Osteoblast (primary cell): ENCODE data around the gene KCNJ14. TPM values are rescaled to one million over a fixed set of nuclear protein-coding genes. Genes with fewer than 3 reads are reported as not detected.

ENCODE experiments used
- DNase-seq: peaks from one replicate; pipeline ENCODE4 v3.0.0; 2011; ENCODE audit warnings: low spot score, mixed read lengths; ENCODE audit not compliant: insufficient read length; ENCODE audit errors: missing footprints
- H2AFZ ChIP-seq: 2 replicates; pipeline ENCODE4 v1.6.0; 2011; ENCODE audit warnings: mild to moderate bottlenecking, low read length
- H3K27ac ChIP-seq: 2 replicates; pipeline ENCODE4 v1.5.1; 2011; ENCODE audit warnings: mild to moderate bottlenecking, low read depth, low read length, moderate library complexity
- H3K27me3 ChIP-seq: 2 replicates; pipeline ENCODE4 v1.6.0; 2012; ENCODE audit warnings: mild to moderate bottlenecking, control low read depth, inconsistent platforms, low read length, moderate library complexity; ENCODE audit not compliant: insufficient read depth
- H3K36me3 ChIP-seq: 2 replicates; pipeline ENCODE4 v1.5.1; 2011; ENCODE audit warnings: mild to moderate bottlenecking, low read length, control low read depth, moderate library complexity; ENCODE audit not compliant: insufficient read depth
- H3K4me1 ChIP-seq: 2 replicates; pipeline ENCODE4 v1.5.1; 2011; ENCODE audit warnings: mild to moderate bottlenecking, low read length, control low read depth, moderate library complexity; ENCODE audit not compliant: insufficient read depth
- H3K4me2 ChIP-seq: 2 replicates; pipeline ENCODE4 v1.6.0; 2011; ENCODE audit warnings: mild to moderate bottlenecking, low read length; ENCODE audit not compliant: insufficient read depth
- H3K4me3 ChIP-seq: fragments of 200-600 bp; sonication (generic); 3 replicates; pipeline ENCODE4 v1.5.1; 2012; ENCODE audit warnings: mild to moderate bottlenecking, low read length, inconsistent platforms; ENCODE audit not compliant: insufficient read depth
- H3K79me2 ChIP-seq: 2 replicates; pipeline ENCODE4 v1.6.0; 2012; ENCODE audit warnings: mild to moderate bottlenecking, low read length, control low read depth, inconsistent platforms; ENCODE audit not compliant: insufficient read depth
- H3K9me3 ChIP-seq: 2 replicates; pipeline ENCODE4 v1.5.1; 2011; ENCODE audit warnings: low read depth, low read length, control low read depth
- H4K20me1 ChIP-seq: 2 replicates; pipeline ENCODE4 v1.6.0; 2012; ENCODE audit warnings: mild to moderate bottlenecking, low read length, control low read depth; ENCODE audit not compliant: insufficient read depth
- CTCF ChIP-seq: IDR thresholded peaks from 2 replicates; pipeline ENCODE4 v1.5.1; 2011; ENCODE audit warnings: mild to moderate bottlenecking, low read depth, low read length, moderate library complexity; ENCODE audit errors: extremely low read depth
- total RNA-seq: library from RNA; depleted of rRNA; stranded (reverse); fragments of >200 nt; gene quantifications from 2 replicates; pipeline ENCODE4 v1.2.3, GENCODE V29; 2012

KCNJ14 gene
- total RNA-seq, 1 donor = 0.72 TPM

- H2AFZ ChIP-seq = peak within 1 kb of the TSS; percentile 73
- no peaks in the 10 kb centered on the region for H3K27me3 ChIP-seq
- TF ChIP-seq CTCF = no peak
- peak within 1 kb of the TSS; percentile 95 for H3K4me3 ChIP-seq
- H3K4me2 ChIP-seq = peak within 1 kb of the TSS; percentile 95
- peaks cover 22% of the 10 kb centered on the region for H3K79me2 ChIP-seq
- peak; percentile 98 for DNase-seq
- H4K20me1 ChIP-seq = peaks cover 29% of the 10 kb centered on the region
- peaks cover 25% of the 10 kb centered on the region for H3K4me1 ChIP-seq
- H3K36me3 ChIP-seq = peaks cover 41% of the 10 kb centered on the region
- no peaks in the 10 kb centered on the region for H3K9me3 ChIP-seq
- H3K27ac ChIP-seq = peak within 1 kb of the TSS; percentile 79
Measured at GRCh38 chr19:48469289-48469881, 14.0 kb downstream of the KCNJ14 start, which contains the start of gene CYTH2. Gene CYTH2 (plus strand): TSS chr19:48469369. CDS start chr19:48469508, 139 bp downstream.

- no peaks in the 10 kb centered on the region for H3K9me3 ChIP-seq
- H2AFZ ChIP-seq = no peak overlapping the region
- no peaks in the 10 kb centered on the region for H3K27me3 ChIP-seq
- peak overlapping the region; percentile 95 for H3K4me2 ChIP-seq
- H4K20me1 ChIP-seq = peaks cover 32% of the 10 kb centered on the region
- peak; percentile 9 for DNase-seq
- H3K4me1 ChIP-seq = peaks cover 25% of the 10 kb centered on the region
- H3K36me3 ChIP-seq = peaks cover 48% of the 10 kb centered on the region
- H3K27ac ChIP-seq = peak overlapping the region; percentile 25
- peaks cover 22% of the 10 kb centered on the region for H3K79me2 ChIP-seq
- no peak for TF ChIP-seq CTCF
- peak overlapping the region; percentile 95 for H3K4me3 ChIP-seq
Measured at GRCh38 chr19:48469934-48470680, 14.7 kb downstream of the KCNJ14 start.

- Histone ChIP-seq H3K79me2 (peaks cover 22% of the 10 kb centered on the region), H3K4me3 (peak overlapping the region; percentile 95), H2AFZ (no peak overlapping the region), H3K4me2 (peak overlapping the region; percentile 95), H3K36me3 (peaks cover 55% of the 10 kb centered on the region), H3K27ac (no peak overlapping the region), H4K20me1 (peaks cover 32% of the 10 kb centered on the region), H3K27me3 (no peaks in the 10 kb centered on the region), H3K9me3 (no peaks in the 10 kb centered on the region), H3K4me1 (peaks cover 25% of the 10 kb centered on the region)
- TF ChIP-seq CTCF = no peak
- DNase-seq = no peak
Measured at GRCh38 chr19:48470856-48471255, 15.5 kb downstream of the KCNJ14 start.

- Histone ChIP-seq H3K36me3 (peaks cover 64% of the 10 kb centered on the region), H3K27ac (no peak overlapping the region), H3K4me3 (no peak overlapping the region), H3K4me2 (no peak overlapping the region), H2AFZ (no peak overlapping the region), H3K79me2 (peaks cover 22% of the 10 kb centered on the region), H3K9me3 (no peaks in the 10 kb centered on the region), H3K4me1 (peaks cover 19% of the 10 kb centered on the region), H3K27me3 (no peaks in the 10 kb centered on the region), H4K20me1 (peaks cover 32% of the 10 kb centered on the region)
- DNase-seq = no peak
- no peak for TF ChIP-seq CTCF
Measured at GRCh38 chr19:48471836-48472235, 16.5 kb downstream of the KCNJ14 start.
